HG03039 (cell line): Measurements from ENCODE around the gene INCENP.

ENCODE experiments used
- ATAC-seq: cut with Tn5 transposase; IDR thresholded peaks from one replicate; pipeline ENCODE4 v1.9.1; 2021; ENCODE audit warnings: mild to moderate bottlenecking, moderate library complexity; ENCODE audit not compliant: unreplicated experiment

The INCENP gene

GRCh38 chr11:62124186-62125113 lies 639 bp downstream of the INCENP start:
- peak; percentile 7 for ATAC-seq

GRCh38 chr11:62125316-62125715 lies 1.5 kb downstream of the INCENP start:
- ATAC-seq: no peak

GRCh38 chr11:62125881-62126280 lies 2.1 kb downstream of the INCENP start:
- ATAC-seq: no peak

- ATAC-seq: no peak
Observed at GRCh38 chr11:62127426-62127825, 3.6 kb downstream of the INCENP start.

GRCh38 chr11:62127941-62128770 lies 4.3 kb downstream of the INCENP start:
- no peak for ATAC-seq

GRCh38 chr11:62128835-62129234 lies 5.0 kb downstream of the INCENP start:
- ATAC-seq: no peak

- ATAC-seq: no peak
Observed at GRCh38 chr11:62129590-62130282, 5.9 kb downstream of the INCENP start.

- no peak for ATAC-seq
Observed at GRCh38 chr11:62130283-62131169, 6.7 kb downstream of the INCENP start.

- ATAC-seq: no peak
Observed at GRCh38 chr11:62131170-62131464, 7.3 kb downstream of the INCENP start.

- no peak for ATAC-seq
Observed at GRCh38 chr11:62132191-62132590, 8.4 kb downstream of the INCENP start.

- ATAC-seq: no peak
Observed at GRCh38 chr11:62132689-62133293, 9.0 kb downstream of the INCENP start.

GRCh38 chr11:62133328-62134065 lies 9.7 kb downstream of the INCENP start:
- no peak for ATAC-seq

- ATAC-seq: no peak
Observed at GRCh38 chr11:62137276-62137861, 13.6 kb downstream of the INCENP start.

GRCh38 chr11:62137881-62138629 lies 14.2 kb downstream of the INCENP start:
- no peak for ATAC-seq

GRCh38 chr11:62138630-62139425 lies 15.0 kb downstream of the INCENP start:
- no peak for ATAC-seq

GRCh38 chr11:62139526-62140303 lies 15.9 kb downstream of the INCENP start:
- no peak for ATAC-seq
